Inflammatory macrophage treated with lipopolysaccharide for 1 hour (primary cell): ENCODE results near the gene CDH4.

Source experiments
- DNase-seq, 2 donors: peaks; one replicate each; pipeline ENCODE4 v3.0.0-alpha.2; 2020 to 2022

Gene CDH4

DNA sequence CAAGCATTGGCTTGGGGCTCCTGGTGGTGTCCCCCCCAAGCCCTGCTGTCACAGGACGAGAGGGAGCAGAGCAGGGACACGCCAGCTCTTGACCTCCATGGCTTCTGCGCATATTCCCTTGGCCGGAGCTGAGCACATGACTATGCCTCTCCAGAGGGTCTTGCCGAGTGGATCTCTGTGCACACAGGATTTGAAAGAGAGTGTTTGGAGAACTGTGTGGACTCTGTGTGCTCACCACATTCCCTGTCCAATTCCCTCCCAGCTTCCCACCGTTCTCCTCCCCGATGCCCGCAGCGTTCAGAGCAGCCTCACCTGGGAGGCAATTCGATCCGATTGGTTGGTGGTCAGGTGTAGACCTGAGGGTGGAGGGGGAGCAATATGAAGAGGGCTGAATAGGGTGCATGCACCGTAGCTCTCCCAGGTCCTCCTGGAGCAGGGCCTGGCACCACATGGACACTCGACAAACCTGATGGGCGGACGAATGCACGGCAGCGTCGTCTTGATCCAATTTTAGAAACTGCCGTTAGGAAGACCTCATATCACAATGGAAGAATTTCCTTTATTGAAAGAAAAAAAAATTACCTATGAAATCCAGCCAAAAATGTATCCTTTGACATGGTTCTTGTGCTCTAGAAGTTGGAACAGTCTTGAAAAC lies 287.8 kb downstream of the CDH4 start:
- DNase-seq, result no peak

DNA sequence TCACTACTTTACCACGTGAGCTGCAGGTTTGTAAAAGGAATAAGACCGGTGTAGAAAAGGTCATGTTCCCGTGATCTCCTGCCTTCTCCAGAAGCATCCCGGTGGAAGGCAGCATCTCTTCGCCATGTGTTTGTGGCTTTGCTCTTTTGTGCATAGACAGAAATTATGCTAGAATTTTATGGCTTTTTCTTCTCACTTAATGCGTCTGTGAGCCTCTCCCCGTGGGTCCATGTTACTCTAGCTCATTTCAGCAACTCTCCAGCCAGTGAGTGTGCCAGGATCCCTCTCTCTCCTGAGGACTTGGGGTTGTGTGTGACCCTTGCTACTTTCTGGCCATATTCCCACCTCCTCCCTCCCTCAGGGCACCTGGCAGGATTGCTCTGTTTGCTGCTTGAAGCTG lies 289.5 kb downstream of the CDH4 start:
- no peak for DNase-seq

DNA sequence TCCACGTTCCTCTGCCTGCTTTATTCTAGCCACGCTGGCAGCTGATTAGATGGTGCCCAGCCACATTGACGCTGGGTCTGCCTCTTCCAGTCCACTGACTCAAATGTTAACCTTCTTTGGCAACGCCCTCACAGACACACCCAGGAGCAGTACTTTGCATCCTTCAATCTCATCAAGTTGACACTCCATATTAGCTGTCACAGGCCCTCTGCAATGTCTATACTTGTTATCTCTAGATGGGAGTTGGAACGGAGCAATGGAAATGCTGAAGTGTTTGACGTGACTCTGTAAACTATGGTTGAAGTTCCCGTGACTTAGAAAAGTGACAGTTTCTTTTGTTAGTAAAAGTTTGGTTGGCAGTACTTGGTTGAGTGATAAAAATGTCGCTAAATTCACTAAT lies 291.0 kb downstream of the CDH4 start:
- no peak for DNase-seq

DNA sequence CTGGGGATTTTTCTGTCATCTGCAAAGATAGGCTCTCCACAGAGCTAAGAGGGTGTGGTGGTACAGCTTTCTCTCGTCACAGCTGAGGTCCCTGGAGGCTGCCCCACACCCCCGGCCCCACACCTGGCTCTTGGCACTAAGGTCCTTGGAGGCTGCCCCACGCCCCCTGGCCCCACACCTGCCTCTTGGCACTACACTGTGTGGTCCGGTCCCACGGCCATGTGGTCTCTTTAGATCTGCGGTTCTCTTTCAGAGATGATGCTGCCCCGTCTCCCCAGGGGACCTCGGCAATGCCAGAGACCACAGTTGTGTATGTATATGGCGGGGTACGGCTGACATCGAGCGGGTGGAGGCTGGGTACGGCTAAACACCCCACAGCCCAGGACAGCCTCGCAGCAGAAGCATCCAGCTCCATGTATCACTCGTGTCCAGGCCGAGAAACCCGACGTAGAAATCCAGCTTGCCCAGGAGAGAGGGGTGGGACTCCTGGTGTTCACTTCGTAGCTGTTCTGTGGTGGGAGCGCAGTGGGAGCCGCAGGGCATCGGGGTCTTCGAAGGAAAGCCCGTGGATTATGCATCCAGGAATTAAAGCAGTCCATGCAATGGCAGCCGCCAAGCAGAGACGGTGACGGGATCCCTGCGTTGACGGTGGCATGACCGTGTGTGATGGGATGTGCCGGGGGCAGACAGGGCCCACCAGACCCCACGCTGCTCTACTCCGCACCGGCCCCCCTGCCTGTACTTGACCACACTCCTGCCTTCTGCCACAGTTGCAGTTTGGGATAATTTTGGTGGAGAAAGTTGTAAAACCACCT lies 292.1 kb downstream of the CDH4 start:
- DNase-seq, result no peak

DNA sequence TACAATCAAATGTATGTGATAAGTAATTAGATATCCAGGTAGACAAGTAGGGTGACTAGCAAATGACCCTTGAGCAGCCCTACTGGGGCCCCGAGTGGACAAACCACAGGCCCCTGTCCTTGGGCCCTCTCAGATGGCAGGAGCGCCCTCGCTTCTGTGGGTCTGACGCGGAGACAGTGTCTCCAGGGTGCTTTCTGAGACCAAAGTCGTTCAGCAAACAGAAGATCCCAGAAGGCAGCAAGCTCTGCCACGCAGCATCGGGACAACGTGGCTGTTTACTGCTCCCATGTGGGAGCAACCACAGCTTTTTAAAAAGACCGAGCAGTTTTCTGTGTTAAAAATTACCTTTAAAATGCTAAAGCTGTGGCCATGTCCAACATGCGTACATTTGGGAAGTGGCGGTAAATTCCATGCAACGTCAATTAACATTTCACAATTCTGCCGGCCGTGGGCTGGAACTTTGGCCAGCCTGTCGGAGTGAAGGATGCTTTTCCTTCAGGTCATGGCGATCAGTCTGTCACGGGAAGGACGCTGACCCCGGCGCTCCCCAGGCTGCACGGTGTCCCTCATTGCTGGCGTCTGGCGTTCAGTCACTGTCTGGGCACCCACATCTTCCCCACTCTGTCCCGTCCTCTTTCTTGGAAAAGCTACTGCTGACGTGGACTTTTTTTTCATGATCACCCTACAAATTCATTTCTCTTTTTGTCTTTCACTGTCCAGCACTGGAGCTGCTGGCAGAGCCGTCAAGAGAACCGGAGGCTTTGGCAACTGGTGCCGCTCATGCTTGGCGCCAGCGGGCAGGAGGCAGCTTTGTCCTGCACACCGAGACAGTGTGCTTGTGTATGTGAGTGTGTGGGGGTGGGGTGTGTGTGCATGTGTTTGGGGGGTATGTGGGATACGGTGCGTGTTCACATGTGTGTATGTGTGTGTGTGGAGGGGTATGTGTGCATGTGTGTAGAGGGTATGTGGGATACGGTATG lies 293.1 kb downstream of the CDH4 start:
- no peak for DNase-seq

DNA sequence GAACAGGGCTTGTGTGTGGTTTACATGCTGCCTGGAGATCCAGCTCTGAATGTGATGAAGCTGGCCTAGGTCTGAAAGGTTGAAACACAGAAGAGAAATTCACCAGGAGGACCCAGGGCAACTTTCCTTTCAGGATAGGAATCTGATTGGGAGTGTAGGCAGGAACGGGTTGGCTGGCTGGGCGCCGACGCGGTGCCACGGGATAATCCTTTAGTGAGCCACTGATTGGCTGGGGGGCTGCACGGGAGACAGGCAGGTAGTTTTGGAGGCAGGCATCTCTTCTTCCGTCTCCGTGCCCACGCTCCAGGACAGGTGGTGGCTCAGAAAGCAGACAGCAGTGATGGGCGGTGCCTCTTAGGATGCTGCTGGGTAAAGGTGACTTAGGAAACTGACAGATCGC lies 294.6 kb downstream of the CDH4 start:
- no peak for DNase-seq

DNA sequence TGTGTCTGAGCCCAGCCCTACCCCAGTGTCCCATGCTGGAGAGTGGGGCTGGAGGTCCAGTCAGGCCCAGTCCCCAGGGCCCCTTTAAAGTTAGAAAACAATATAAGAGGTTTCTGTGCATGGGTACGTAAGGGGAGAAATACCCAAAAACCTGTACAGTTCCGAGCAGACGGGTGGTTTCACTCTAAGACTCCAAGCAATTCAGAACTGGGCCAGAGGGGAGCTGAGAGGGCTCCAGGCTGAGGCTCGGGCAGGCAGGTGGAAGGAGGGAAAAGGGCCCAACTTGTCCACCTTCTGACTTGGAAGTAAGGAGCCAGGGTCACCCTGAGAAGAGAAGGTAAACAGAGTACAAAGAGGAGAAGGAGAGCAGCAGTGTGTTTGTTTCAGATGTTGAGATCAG lies 296.0 kb downstream of the CDH4 start:
- DNase-seq, result no peak

DNA sequence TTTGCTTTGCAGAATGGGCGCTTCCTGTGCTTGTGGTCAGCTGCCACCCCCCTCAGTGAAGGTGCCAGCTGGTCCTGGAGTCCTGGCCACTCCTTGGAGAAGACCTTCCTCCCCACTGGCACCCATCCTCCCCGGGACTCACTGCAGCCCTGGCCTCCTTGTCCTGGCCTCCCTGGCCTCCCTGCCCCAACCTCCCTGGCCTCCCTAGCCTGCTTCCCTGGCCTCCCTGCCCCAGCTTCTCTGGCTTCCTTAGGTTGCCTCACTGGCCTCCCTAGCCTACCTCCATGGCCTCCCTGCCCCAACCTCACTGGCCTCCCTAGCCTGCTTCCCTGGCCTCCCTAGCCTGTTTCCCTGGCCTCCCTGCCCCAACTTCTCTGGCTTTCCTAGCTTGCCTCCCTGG lies 297.8 kb downstream of the CDH4 start:
- no peak for DNase-seq

DNA sequence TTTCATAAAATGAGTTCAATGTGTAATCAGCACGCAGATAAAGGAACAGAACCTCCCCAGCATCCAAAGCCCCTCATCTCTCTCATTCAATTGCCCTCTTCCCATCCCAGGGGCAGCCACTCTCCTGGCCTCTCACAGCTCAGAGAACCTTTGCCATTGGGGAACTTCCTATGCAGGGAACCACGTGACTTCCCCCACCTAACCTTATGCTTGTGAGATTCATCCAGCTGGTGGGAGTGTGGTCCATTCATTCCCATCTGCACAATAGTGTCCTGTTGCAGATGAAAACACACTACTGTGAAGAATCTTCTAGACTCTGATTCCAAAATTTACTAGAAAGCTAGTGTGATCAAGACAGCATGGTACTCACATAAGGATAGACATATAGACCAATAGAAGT lies 299.3 kb downstream of the CDH4 start:
- no peak for DNase-seq

DNA sequence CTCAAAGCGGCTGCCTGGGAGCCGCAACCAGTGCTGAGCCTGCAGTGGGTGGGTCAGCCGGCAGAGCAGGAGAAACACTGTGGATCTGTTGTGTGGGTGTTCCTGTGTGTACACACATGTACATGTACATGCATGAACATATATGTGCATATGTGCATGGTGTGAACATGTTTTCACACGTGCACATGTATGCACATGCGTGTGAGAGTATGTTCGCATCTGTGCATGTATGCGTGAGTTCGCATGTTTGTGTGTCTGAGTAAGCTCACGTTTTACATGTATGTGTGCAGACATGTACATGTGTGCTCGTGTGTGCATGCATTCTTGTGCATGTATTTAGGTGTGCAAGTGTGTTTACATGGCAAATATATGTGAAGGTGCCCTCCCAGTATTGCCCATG lies 302.6 kb downstream of the CDH4 start:
- DNase-seq, result no peak

DNA sequence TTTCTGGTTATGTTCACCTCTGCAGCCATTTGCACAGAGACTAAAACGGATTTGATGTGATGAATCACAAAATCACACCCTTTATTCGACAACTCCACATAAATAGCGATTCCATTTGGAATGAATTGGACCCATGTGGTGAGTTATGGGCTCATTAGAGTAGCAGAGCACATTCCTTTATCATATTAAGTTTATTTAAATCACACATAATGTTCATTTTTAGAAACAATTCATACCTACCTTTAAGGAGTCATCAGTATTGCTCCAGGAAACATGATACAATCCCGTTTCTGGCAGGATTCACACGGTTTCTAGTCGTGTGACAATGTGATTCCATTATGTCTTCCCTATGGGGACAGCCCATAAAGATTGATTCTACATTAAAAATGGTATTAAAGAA lies 303.5 kb downstream of the CDH4 start:
- no peak for DNase-seq

DNA sequence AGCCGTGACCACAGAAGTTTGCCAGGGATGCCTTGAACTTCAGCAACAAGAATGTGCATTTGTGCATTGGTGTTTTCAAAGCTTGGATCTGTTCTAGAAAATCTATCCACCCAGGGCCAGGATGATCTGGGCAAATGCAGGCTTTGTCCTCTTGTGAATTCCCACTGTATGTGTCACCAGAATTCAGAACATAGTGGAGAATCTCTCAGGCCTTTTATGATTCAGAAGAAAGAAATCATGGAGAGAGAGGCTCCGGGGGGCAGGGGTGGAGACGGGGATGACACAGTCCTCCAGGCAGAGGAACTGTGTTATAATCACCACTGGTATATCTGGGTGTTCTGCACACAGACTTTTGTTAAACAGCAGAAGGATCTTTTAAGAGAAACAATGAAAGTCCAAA lies 304.1 kb downstream of the CDH4 start:
- no peak for DNase-seq

DNA sequence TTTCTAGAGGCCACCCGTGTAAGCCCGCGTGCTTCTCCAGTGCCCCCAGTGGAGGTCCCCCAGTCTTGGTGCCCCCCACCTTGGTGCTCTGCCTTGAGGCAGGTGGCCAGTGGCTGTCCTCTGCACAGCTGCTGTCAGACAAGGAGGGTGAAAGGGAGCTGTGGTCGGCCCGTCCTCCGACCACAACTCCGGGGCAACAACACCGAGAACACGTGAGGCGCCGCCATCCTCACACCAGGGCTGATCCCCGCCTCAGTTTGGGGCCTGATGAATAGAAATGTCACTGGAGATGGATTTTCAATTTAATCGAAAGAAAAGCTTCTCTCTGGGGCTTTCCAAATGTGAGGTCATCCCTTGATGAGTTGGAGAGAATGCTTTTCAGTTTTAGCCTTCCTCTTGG lies 304.6 kb downstream of the CDH4 start:
- no peak for DNase-seq

DNA sequence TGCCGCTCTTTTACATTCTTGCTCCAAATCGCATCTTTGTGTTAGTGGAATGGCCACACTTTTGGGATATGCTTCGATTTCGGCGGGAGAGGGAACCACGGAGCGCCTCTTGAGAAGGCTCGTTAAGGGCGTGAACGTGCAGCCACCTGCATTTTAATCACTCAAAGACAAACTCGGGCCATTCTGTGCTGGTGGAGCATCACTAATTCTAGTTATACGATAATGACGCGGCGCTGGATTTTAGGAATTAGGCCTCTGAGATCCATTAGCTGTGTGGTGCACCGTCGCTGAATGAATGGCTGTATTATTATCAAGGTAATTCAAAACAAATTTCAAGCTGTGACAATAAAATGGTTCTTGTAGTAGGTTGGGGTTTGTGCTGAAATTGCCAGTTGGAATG lies 305.6 kb downstream of the CDH4 start:
- no peak for DNase-seq

DNA sequence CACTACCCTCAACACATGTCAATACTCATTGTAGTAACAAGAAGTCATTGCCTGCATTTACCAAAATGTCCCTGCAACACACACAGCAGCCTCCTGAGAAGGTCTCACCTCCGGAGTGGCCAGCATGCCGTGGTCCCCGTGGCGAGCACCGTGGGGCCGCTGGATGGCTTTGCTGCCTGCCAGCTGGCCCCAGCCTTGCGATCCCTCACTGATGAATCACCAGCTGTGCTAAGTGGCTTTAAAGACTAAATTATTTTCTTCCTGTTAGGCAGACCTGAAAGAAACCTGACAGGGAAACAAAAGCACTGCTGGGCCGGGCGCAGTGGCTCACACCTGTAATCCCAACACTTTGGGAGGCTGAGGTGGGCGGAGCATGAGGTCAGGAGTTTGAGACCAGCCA lies 306.7 kb downstream of the CDH4 start:
- DNase-seq, result no peak

DNA sequence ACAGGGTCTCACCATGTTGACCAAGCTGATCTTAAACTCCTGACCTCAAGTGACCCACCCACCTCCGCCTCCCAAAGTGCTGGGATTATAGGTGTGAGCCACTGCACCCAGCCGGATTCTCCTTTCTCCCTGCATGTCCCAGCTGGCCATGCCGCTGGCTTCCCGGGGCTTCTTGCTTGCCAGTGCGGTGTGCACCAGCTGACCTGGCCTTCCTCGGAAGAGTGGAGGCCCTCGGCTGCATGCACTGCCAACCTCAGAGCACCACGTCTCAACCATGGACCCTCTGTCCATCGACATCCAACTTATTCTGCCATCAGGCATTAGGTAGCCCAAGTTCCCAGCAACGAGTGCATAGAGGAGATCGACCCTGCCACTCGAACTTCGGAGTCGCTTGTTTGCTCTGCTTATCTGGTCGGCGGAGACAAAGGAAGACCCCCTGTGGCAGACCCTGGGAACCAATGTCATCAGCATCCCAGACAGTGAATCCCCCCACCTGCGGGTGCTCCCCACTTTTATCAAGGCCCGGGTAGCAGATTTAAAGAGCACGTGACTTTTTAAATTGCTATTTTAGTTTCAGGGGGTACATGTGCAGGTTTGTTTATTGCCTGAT lies 307.8 kb downstream of the CDH4 start:
- DNase-seq, result no peak

DNA sequence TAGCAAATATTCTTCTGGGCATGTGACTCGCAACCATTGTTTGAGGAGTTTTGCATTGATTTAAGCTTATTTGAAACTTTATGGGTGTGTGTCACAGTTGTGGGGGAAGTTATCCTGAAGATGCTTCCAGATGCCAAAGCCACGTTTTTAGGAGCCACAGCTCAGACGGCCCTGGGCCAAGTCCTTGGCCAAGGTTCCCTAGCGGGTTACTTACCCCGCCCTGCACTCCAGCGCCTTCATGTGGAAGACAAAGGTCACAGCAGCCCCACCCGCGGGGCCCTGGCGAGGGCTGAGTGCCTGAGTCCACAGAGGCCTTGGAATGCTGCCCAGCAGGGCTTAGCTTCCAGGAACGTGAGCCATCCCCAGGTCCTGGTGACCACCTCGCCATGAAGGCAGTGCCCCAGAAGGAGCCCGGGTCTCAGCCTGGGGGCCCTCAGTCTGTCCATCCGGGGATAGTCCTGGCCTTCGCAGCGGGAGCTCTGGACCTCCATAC lies 308.3 kb downstream of the CDH4 start:
- no peak for DNase-seq

DNA sequence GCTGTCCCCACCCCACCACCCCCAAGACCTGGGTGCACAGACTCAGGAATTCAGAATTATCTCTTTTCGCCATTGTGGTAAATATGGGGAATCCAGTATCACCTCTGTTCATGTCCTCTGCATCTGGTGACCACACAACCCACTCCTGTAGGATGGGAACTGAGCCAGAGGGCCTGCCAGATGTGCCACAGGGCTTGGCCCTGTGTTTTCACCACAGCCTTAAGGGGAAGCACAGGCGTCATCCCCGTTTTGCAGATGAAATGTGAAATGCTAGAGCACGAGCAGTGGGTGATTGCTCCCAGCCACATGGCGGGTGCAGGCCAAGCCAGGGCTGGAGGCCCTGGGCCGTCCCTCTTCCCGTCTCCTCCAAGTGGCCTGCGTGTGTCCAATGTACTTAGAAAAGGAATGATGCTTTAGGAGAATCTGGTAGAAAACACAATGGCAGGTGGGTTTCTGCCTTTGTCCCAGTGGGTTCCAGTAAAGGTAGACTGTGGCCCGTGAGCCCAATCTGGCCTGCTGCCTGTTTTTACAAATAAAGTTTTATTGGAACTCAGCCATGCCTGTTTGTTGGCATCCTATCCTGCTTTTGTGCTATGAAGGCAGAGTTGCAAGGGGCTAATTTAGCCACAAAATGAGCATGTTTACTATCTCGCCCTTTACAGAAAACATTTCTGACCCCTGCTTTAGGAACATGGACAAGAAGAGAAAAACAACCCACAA lies 309.2 kb downstream of the CDH4 start:
- no peak for DNase-seq

DNA sequence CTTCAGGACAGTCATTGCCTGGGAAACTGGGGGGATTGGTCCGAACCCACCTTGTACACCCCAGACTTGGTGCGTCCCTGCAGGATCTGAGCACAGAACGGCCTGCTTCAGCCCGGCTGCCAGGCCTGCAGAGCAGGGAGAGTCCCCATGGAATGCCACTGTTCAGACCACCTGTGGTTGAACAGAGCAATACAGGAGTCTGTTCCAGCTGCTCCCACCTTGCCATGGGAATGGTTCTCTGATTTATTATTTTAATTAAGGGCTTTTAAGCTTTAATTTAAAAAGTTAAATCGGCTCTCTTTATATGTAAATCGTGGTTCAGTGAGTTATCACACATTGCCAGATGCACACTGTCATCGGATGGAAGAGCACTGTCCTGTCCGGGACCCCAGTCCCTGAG lies 310.4 kb downstream of the CDH4 start:
- no peak for DNase-seq

DNA sequence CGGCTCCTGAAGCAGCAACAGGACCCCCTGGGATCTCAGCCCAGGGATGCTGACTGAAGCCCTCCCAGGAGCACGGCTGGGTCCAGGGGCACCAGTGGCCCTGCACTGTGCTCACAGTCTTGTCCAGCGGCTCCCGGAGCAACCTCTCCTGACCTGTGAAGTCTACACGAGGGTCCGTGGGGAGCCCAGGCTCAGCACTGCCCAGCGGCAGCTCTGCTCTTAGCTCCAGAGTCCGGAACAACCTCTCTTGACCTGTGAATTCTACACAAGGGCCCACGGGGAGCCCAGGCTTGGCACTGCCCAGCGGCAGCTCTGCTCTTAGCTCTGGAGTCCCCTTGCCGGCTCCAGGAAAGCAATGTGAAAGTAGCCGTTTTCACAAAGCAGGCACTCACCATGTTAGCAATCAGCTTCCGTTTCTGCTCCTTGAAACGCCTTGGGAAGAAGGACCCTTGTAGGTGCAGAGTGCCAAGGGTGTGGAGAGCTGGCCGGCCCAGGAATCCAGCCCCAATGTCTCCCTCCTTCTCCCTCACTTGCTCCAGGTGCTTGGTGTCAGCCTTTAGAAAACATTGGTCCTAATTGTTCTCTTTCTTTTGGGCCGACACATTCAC lies 310.9 kb downstream of the CDH4 start:
- DNase-seq, result no peak

DNA sequence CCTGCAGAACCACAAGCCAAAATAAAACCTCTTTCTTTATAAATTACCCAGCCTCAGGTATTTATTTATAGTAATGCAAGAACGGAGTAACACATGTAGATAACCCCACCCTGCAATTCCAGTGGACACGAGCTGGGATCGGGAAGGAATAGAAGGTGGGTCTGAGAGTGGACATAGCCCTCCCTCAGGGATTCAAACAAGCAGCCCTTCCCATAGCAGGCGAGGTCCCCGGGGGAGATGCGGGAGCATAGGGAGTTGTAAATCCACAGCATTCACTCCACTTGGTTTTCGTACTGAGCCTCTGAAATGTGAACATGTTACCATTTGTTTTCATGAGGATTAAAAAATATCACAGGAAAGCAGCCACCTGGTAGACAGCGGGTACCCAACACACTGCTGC lies 312.6 kb downstream of the CDH4 start:
- no peak for DNase-seq

DNA sequence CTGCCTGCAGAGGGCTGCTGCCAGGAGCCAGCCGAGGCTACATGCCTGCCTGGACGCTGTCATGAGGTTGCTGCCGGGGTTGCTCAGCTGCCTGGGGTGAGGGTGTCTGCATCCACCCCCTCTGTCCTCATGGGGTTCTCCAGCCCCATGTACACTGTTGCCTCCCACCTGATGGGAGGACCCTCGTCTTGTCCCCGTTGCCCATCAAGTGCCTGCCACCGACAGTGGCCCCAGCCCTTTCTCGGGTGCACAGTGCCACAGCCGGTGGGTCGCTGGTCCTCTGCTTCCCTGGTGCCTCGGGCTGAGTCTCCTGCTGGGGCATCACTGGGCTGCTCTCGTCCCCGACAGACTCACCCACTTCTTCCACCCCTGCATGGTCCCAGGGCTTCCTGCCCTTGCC lies 313.7 kb downstream of the CDH4 start:
- no peak for DNase-seq
